Stomach (tissue), 4 donors: ENCODE data around the gene DNAL4.

Experiments
- CTCF ChIP-seq, 7 experiments: fragments of 450-650 bp in 4 of 7; fragments of 200-600 bp in 3 of 7; sonication (generic) in 3 of 7; IDR thresholded peaks; one replicate each; pipeline ENCODE4 v1.5.1; 2016 to 2019; ENCODE audit warnings: antibody characterized with exemption in 7 of 7, control low read depth in 2 of 7, mild to moderate bottlenecking in 1 of 7
- POLR2A ChIP-seq, 4 donors: fragments of 450-650 bp; IDR thresholded peaks; one replicate each; pipeline ENCODE4 v1.6.1; 2016; ENCODE audit warnings: antibody characterized with exemption in 4 of 4, control low read depth in 2 of 4, mild to moderate bottlenecking in 1 of 4, moderate library complexity in 1 of 4

DNA sequence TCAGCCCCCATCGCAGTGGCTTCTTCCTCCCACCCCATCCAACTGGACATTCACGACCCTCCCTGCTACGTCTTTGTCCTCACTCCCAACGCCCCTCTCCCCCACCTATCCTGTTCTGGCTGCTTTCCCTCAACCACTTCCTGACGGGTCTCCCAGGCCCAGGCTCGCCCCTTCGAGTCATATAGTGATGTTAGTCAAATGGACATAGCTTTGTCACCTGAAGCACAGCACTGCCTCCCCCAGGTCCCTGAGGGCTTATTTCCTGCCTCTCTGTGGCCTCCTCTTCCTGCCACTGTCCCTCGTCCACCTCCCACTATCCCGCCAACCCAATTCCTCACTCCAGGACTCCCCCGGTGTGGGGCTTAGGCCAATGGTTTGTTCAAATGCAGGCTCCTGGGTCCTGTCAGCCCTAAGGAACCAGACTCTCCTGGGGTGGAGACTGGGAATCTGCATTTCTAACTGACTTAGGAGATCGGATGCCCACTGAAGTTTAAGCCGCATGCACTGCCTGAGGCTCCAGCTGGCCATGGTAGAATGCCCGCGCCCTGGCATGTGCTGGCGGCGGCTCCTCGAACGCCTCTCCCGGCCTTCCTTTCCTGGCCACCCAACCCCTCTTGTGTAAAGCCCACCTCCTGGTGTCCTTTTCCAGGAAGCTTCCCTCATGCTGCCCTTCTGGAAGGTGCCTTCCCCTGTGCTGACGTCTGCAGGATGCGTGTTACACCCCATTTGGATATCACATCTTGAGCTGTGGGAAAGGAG, 56.5 kb downstream of the DNAL4 start:
- TF ChIP-seq POLR2A (IDR thresholded peaks at IDR 0.05), result no peak
- TF ChIP-seq CTCF (IDR thresholded peaks at IDR 0.05), result no peak
